AG04449 (cell line): ENCODE results near the gene PCDHGA1.
A peak's percentile ranks its signal among the peaks of the same experiment; 100 is the strongest.

ENCODE experiments used
- CTCF ChIA-PET: fragments of 350-600 bp; formaldehyde crosslinking; extraction: SDS; loops from one replicate; lab custom pipeline; 2021; ENCODE audit warnings: antibody characterized with exemption; lab: Yijun Ruan, JAX
- POLR2A ChIA-PET: fragments of 400-600, 350-600 bp; formaldehyde crosslinking; extraction: SDS; loops from one replicate; lab custom pipeline; 2020; ENCODE audit warnings: antibody characterized with exemption, inconsistent platforms; lab: Yijun Ruan, JAX
- DNase-seq: peaks from one replicate; pipeline ENCODE4 v3.0.0-alpha.2; 2010; ENCODE audit warnings: low read depth, low spot score
- H3K4me3 ChIP-seq: 2 replicates; pipeline ENCODE4 v1.5.1; 2011; ENCODE audit warnings: low read depth, mild to moderate bottlenecking, control low read depth, low read length
- CTCF ChIP-seq: IDR thresholded peaks from one replicate; pipeline ENCODE4 v1.5.1; 2011; ENCODE audit warnings: mild to moderate bottlenecking, moderate library complexity, low read length, control low read depth, inconsistent platforms; ENCODE audit not compliant: insufficient read depth; ENCODE audit errors: missing control alignments

The PCDHGA1 gene

GRCh38 chr5:141503681-141504080 is 173.4 kb downstream of the PCDHGA1 start:
- H3K4me3 ChIP-seq = no peak overlapping the region
- ChIA-PET CTCF (interaction anchor here (1.4 to 37.5 kb wide), 4 partner anchors 5 to 86 kb away, joined by 4 to 856 read pairs (median 576); partner anchors contain the start of genes PCDHGA10, PCDHGA11, PCDHGA12 and PCDHGB7), POLR2A (interaction anchor here (0.6 kb wide), 1 partner anchor 97 kb away, joined by 3 read pairs; no protein-coding TSS in a partner anchor)
- no peak for DNase-seq
- no peak for TF ChIP-seq CTCF

DNA sequence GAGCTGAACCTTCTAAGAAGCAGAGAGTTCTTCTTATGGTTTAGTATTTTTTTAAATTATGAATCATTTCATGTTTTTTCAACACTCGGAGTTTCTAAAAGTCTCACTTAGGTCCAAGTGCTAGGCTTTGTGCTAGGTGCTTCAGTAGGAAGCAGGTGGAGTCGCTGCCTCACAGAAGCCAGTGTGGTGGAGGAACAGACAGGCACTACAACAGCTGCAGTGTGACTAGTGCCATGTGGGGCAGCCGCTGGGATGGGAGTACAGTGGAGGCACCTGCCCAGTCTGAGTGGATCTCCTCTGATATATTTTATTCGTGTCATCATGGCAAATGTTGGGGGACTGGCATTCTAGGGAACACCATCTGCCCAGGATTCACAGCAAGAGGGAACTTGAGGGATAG is 173.9 kb downstream of the PCDHGA1 start:
- H3K4me3 ChIP-seq = no peak overlapping the region
- TF ChIP-seq CTCF = no peak
- CTCF ChIA-PET = interaction anchor here (25.8 to 37.5 kb wide), 3 partner anchors 6 to 87 kb away, joined by 295 to 856 read pairs (median 856); partner anchors contain the start of genes PCDHGA10, PCDHGA11, PCDHGB7 and PCDHGC4
- DNase-seq = no peak
- POLR2A ChIA-PET = no interaction called here

DNA sequence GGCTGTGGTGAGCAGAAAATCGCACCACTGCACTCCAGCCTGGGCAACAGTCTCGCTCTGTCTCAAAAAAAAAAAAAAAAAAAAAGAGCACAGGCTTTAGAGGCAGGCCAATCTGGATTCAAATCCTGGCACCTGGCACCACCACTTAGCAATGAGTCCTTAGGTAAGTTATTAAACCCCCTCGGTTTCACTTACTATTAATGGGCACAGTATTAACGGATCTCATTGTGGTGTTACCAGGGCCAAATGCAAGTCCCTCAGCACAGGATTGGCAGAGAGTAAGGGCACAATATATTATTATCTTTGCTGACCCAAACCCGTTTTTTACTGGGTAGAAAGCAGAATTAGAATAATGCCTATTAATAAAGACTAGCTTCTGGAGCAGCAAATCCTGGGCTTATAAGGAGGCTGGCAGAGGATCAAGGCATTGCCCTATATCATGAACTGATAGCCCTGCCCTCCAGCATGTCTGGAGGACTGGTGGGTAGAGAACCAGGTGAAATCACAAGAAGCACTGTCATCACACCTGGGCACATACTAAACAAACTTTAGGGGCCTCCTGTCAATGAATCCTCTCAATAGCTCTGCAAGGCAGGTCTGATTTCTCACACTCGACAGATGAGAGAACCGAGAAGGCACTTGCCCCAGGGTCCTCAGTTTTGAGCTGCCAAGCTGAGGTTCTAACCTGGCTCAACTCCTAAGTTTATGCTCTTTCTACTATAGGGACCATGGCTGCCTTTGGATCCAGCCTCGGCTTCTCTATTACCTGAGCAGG is 176.3 kb downstream of the PCDHGA1 start:
- no peak for TF ChIP-seq CTCF
- ChIA-PET CTCF (interaction anchor here (1.5 to 37.5 kb wide), 8 partner anchors 8 to 89 kb away, joined by 4 to 856 read pairs (median 12); partner anchors contain the start of genes PCDHGA10, PCDHGA11, PCDHGB7 and PCDHGC3), POLR2A (interaction anchor here (0.5 to 3.1 kb wide), 3 partner anchors 11 to 15 kb away, joined by 4 to 33 read pairs (median 17); no protein-coding TSS in a partner anchor)
- DNase-seq = no peak
- H3K4me3 ChIP-seq = no peak overlapping the region

GRCh38 chr5:141507387-141508091 is 177.2 kb downstream of the PCDHGA1 start:
- DNase-seq = peak; percentile 67
- peak overlapping the region; percentile 48 for H3K4me3 ChIP-seq
- POLR2A ChIA-PET = interaction anchor here (0.8 to 3.1 kb wide), 8 partner anchors 11 to 180 kb away, joined by 3 to 33 read pairs (median 14); partner anchors contain the start of genes PCDHGC3 and PCDHGC5
- CTCF ChIA-PET = interaction anchor here (1.1 to 37.5 kb wide), 11 partner anchors 9 to 111 kb away, joined by 3 to 856 read pairs (median 10); partner anchors contain the start of genes PCDHGA10, PCDHGA11, PCDHGA12 and PCDHGB7
- TF ChIP-seq CTCF = no peak

- TF ChIP-seq CTCF = no peak
These were observed 178.1 kb downstream of the PCDHGA1 start for GRCh38 chr5:141508440-141508797.

More at GRCh38 chr5:141508440-141508797, 178.1 kb downstream of the PCDHGA1 start:
- DNase-seq = no peak
- CTCF ChIA-PET = interaction anchor here (1.1 to 37.5 kb wide), 11 partner anchors 9 to 164 kb away, joined by 3 to 856 read pairs (median 10); partner anchors contain the start of genes PCDHGA10, PCDHGA11, PCDHGA12 and PCDHGA3
- H3K4me3 ChIP-seq = peak overlapping the region; percentile 48
- POLR2A ChIA-PET = interaction anchor here (0.9 to 3.1 kb wide), 10 partner anchors 10 to 49 kb away, joined by 3 to 33 read pairs (median 11); partner anchors contain the start of genes PCDHGC3 and PCDHGC5
